ENCODE results near the gene KRT81. TPM values are rescaled to one million over a fixed set of nuclear protein-coding genes. Genes with fewer than 3 reads are reported as not detected.
A peak's percentile ranks its signal among the peaks of the same experiment; 100 is the strongest.

Gene KRT81
- total and polyA plus RNA-seq, 8 donors = 0.22 to 0.76 (median 0.52) TPM; not detected in 4

DNA sequence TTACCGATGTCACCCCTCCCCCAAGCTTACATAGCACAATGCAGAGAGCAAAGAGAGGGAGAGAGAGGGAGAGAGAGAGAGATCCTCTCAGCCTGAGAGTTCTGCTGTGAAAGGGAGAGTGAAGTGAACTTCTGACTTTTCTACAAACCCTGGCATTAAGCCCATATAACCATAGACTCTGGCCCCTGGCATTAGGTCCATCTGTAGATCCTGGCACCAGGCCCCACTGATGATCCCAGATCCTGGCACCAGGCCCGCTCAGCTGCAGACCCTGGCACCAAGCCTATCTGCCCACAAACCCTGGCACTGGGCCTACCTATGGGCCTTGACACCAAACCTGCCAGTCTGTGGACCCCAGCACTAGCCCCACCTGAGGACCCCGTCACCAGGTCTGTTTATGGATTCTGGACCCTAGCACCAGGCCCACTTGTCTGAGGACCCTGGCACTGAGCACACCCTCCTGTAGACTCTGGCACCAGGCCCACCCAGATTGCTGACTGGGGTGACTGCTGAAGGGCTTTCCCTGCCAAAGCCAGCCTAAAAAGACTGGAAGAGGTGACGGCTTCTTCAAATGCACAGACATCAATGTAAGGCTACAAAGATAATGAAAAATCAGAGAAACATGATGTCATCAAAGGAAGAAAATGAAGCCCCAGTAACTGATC lies 44.4 kb upstream of the KRT81 start:
- FAIRE-seq = no peak
- WGBS, 2 donors = 35 to 50% methylated on average over 4 of the region's 4 CpGs
- no peaks in the 10 kb centered on the region for H3K36me3 ChIP-seq
- TF ChIP-seq, protein P1, sequence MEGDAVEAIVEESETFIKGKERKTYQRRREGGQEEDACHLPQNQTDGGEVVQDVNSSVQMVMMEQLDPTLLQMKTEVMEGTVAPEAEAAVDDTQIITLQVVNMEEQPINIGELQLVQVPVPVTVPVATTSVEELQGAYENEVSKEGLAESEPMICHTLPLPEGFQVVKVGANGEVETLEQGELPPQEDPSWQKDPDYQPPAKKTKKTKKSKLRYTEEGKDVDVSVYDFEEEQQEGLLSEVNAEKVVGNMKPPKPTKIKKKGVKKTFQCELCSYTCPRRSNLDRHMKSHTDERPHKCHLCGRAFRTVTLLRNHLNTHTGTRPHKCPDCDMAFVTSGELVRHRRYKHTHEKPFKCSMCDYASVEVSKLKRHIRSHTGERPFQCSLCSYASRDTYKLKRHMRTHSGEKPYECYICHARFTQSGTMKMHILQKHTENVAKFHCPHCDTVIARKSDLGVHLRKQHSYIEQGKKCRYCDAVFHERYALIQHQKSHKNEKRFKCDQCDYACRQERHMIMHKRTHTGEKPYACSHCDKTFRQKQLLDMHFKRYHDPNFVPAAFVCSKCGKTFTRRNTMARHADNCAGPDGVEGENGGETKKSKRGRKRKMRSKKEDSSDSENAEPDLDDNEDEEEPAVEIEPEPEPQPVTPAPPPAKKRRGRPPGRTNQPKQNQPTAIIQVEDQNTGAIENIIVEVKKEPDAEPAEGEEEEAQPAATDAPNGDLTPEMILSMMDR (IDR thresholded peaks at IDR 0.05) = no peak
- ATAC-seq = peak; percentile 31 to 71 (median 52)
- peak in 4 of 6 donors; percentile 62 to 76 (median 71) for DNase-seq
- no peaks in the 10 kb centered on the region for H3K4me1 ChIP-seq
- H3K4me3 ChIP-seq = no peak overlapping the region
- no peaks in the 10 kb centered on the region for H3K27me3 ChIP-seq
- intact Hi-C loops (cut with DNase I) = no loop called here
- H3K27ac ChIP-seq = no peak overlapping the region
- no peaks in the 10 kb centered on the region for H3K9me3 ChIP-seq

DNA sequence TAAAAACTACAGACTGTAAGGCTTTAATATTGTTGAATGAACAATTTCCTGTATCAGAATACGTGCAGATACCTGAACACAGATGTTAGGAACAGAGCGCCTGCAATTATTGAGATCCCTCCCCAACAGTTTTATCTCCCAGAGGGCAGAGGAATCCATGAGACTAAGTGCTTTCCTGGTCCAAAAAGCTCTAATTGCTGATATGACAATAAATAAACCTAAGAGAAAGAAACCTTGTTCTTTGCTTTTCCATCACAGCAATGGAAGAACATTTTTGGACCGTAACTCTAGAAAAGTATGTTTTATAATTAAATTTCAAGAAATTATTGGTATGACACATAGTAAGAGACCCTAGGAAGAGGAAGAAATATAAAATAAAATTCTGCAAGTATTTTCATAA lies 42.9 kb upstream of the KRT81 start:
- no peak for FAIRE-seq
- no peaks in the 10 kb centered on the region for H3K27me3 ChIP-seq
- DNase-seq = no peak
- intact Hi-C loops (cut with DNase I) = no loop called here
- no peaks in the 10 kb centered on the region for H3K4me1 ChIP-seq
- no peak overlapping the region for H3K4me3 ChIP-seq
- ATAC-seq = no peak
- WGBS, 2 donors = 92 to 95% methylated on average over 3 of the region's 3 CpGs
- H3K36me3 ChIP-seq = no peaks in the 10 kb centered on the region
- no peaks in the 10 kb centered on the region for H3K9me3 ChIP-seq
- H3K27ac ChIP-seq = no peak overlapping the region
- TF ChIP-seq, protein P1 (IDR thresholded peaks at IDR 0.05) = no peak

DNA sequence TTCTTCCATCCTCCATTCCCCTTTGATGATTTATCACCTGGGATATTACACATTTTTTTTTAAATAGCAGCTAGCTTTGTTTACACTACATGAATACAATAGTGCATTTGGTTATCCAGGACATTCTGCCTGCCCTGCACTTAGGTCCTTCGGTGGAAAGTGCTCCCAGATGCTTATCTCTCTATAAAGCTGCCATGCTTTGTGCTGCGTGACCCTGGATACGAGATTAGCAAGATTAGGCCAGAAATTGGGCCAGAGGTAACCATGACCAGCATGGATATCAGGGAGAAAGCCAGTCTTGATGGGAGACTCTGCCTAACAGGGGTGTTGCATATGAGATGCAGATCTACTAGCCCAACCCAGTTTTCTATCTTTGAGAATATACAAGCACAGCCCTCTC lies 42.0 kb upstream of the KRT81 start:
- Histone ChIP-seq H3K9me3 (no peaks in the 10 kb centered on the region), H3K36me3 (no peaks in the 10 kb centered on the region), H3K27me3 (no peaks in the 10 kb centered on the region), H3K4me3 (no peak overlapping the region), H3K27ac (no peak overlapping the region), H3K4me1 (no peaks in the 10 kb centered on the region)
- 48 to 60% methylated on average over 3 of the region's 3 CpGs for WGBS, 2 donors
- FAIRE-seq = no peak
- TF ChIP-seq, protein P1 (IDR thresholded peaks at IDR 0.05) = no peak
- no peak for DNase-seq
- intact Hi-C loops (cut with DNase I) = no loop called here
- ATAC-seq = no peak

DNA sequence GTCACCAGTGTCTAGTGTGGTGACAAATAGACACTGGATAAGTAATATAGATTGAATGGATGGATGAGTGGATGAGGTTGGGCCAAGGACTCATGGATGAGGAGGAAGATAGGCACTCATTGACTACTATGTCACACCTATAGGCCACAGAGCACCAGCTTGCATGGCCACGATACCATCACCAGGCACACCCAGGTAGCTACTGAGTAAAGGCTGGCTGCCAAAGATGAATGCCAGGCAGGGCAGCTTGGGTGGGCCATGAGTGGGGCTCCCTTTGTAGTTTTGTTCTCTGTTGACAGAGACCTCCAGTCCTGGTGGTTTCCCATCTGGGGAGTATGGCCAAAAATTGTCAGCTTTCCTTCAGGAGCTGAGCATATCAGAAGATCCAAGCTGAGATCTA lies 41.0 kb upstream of the KRT81 start:
- H3K4me1 ChIP-seq = peaks cover 0 to 2% (median 0%) of the 10 kb centered on the region in 3 donors
- H3K4me3 ChIP-seq = no peak overlapping the region
- no peak for ATAC-seq
- FAIRE-seq = no peak
- intact Hi-C loops (cut with DNase I) = no loop called here
- DNase-seq = no peak
- WGBS, 2 donors = 98 to 100% methylated on average over 1 of the region's 1 CpG
- H3K9me3 ChIP-seq = no peaks in the 10 kb centered on the region
- H3K27ac ChIP-seq = no peak overlapping the region
- H3K27me3 ChIP-seq = no peaks in the 10 kb centered on the region
- TF ChIP-seq, protein P1 (IDR thresholded peaks at IDR 0.05) = no peak
- no peaks in the 10 kb centered on the region for H3K36me3 ChIP-seq

DNA sequence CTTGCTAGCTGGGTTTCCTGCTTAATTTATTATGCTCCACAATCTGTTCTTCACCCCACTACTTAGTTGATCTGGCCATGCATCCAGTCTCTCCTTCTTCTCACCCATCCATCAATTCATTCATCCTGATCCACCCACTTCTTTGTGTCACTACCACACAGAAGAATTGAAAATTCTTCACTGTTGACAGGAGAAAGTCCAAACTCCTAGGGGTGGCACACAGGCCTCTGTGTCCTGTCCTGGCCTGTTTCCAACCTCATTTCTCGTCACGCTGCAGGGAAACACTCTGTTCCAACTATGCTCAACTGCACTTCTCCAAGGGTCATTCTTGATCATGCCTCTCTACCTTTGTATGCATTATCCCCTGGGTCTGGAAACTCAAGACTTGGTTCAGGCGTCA lies 40.5 kb upstream of the KRT81 start:
- Histone ChIP-seq H3K9me3 (no peaks in the 10 kb centered on the region), H3K27me3 (no peaks in the 10 kb centered on the region), H3K36me3 (no peaks in the 10 kb centered on the region), H3K4me1 (peaks cover 0 to 2% (median 0%) of the 10 kb centered on the region in 3 donors), H3K27ac (no peak overlapping the region), H3K4me3 (no peak overlapping the region)
- FAIRE-seq (no peak), ATAC-seq (no peak), DNase-seq (no peak)
- WGBS, 2 donors = 75 to 76% methylated on average over 3 of the region's 3 CpGs
- TF ChIP-seq, protein P1 (IDR thresholded peaks at IDR 0.05) = no peak
- intact Hi-C loops (cut with DNase I) = no loop called here
